Prostate gland (tissue), 2 donors: ENCODE results near the gene LIPC. TPM values are rescaled to one million over a fixed set of nuclear protein-coding genes. Genes with fewer than 3 reads are reported as not detected.

Experiments used
- DNase-seq: peaks from one replicate; pipeline ENCODE4 v3.0.0-alpha.2; 2019; ENCODE audit warnings: low spot score
- H3K27ac ChIP-seq, 2 donors: fragments of 200-600 bp; sonication (generic); 2 replicates each; pipeline ENCODE4 v1.5.1; 2017 to 2019
- H3K27me3 ChIP-seq: fragments of 200-600 bp; sonication (generic); replicated peaks from 2 replicates; pipeline ENCODE4 v1.5.1; 2019; ENCODE audit not compliant: insufficient read depth
- H3K36me3 ChIP-seq, 2 donors: fragments of 200-600 bp; sonication (generic); 1 replicate in 1 of 2; 2 replicates in 1 of 2; pipeline versions ENCODE4 v1.5.1 to v1.8.1; 2017 to 2019
- H3K4me1 ChIP-seq: fragments of 200-600 bp; sonication (generic); replicated peaks from 2 replicates; pipeline ENCODE4 v1.5.1; 2019
- H3K4me3 ChIP-seq, 2 donors: fragments of 200-600 bp; sonication (generic); 2 replicates each; pipeline ENCODE4 v1.5.1; 2017 to 2019
- H3K9me3 ChIP-seq: fragments of 200-600 bp; sonication (generic); 2 replicates; pipeline ENCODE4 v1.5.1; 2017
- POLR2A ChIP-seq: fragments of 450-650 bp; IDR thresholded peaks from one replicate; pipeline ENCODE4 v1.6.1; 2016; ENCODE audit warnings: antibody characterized with exemption, mild to moderate bottlenecking
- POLR2AphosphoS5 ChIP-seq: sonication (generic); formaldehyde crosslinking; IDR thresholded peaks from one replicate; pipeline ENCODE4 v1.6.1; 2017; ENCODE audit warnings: antibody characterized with exemption
- WGBS: methylation state at CpG from one replicate; pipeline ENCODE4 v1.1.5; 2018; 5-methylcytosine and 5-hydroxymethylcytosine counted together
- intact Hi-C: fragments of 100-400 bp; cut with DNase I; formaldehyde crosslinking; loops from one replicate; pipeline ENCODE4 v1.14.2; 2022
- total RNA-seq, 2 donors: library from RNA; depleted of rRNA; stranded (reverse); fragments of >200 nt; gene quantifications; one replicate each; pipeline ENCODE4 v1.1.0, GENCODE V29; 2016
- TF ChIP-seq, protein P1 (sequence below), 4 experiments: fragments of 200-600 bp in 2 of 4; fragments of 450-650 bp in 2 of 4; sonication (generic) in 2 of 4; IDR thresholded peaks; 1 replicate in 3 of 4; 2 replicates in 1 of 4; pipeline ENCODE4 v1.5.1; 2016 to 2019; ENCODE audit warnings: antibody characterized with exemption in 4 of 4, mild to moderate bottlenecking in 2 of 4, moderate library complexity in 2 of 4

The LIPC gene
- total RNA-seq, 2 donors from 2014 or later: 0.14 TPM; not detected in 1

DNA sequence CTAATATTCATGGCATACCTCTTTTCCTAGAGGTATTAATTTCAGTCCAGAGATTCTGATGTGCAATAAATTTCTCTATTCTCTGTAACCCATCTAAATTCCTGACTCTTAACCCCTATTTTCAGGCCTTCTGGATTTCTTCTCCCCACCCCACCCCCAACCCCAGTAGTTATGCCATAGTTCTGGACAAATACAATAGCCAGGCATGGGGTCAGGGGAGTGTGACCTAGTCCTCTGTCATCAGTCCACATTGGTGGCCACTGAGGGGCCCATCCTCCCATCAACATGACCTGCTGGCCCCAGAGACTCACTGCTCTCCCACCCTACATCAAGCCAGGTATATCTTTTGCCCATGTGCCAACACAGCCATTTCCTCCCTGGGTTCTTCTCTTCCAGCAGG, 3.8 kb upstream of the LIPC start:
- Histone ChIP-seq H3K4me1 (peaks cover 7% of the 10 kb centered on the region), H3K36me3 (no peaks in the 10 kb centered on the region), H3K4me3 (no peak overlapping the region), H3K27me3 (no peaks in the 10 kb centered on the region), H3K27ac (no peak overlapping the region), H3K9me3 (no peaks in the 10 kb centered on the region)
- DNase-seq: no peak
- intact Hi-C loops: no loop called here
- TF ChIP-seq, protein P1, sequence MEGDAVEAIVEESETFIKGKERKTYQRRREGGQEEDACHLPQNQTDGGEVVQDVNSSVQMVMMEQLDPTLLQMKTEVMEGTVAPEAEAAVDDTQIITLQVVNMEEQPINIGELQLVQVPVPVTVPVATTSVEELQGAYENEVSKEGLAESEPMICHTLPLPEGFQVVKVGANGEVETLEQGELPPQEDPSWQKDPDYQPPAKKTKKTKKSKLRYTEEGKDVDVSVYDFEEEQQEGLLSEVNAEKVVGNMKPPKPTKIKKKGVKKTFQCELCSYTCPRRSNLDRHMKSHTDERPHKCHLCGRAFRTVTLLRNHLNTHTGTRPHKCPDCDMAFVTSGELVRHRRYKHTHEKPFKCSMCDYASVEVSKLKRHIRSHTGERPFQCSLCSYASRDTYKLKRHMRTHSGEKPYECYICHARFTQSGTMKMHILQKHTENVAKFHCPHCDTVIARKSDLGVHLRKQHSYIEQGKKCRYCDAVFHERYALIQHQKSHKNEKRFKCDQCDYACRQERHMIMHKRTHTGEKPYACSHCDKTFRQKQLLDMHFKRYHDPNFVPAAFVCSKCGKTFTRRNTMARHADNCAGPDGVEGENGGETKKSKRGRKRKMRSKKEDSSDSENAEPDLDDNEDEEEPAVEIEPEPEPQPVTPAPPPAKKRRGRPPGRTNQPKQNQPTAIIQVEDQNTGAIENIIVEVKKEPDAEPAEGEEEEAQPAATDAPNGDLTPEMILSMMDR (IDR thresholded peaks at IDR 0.05): no peak

DNA sequence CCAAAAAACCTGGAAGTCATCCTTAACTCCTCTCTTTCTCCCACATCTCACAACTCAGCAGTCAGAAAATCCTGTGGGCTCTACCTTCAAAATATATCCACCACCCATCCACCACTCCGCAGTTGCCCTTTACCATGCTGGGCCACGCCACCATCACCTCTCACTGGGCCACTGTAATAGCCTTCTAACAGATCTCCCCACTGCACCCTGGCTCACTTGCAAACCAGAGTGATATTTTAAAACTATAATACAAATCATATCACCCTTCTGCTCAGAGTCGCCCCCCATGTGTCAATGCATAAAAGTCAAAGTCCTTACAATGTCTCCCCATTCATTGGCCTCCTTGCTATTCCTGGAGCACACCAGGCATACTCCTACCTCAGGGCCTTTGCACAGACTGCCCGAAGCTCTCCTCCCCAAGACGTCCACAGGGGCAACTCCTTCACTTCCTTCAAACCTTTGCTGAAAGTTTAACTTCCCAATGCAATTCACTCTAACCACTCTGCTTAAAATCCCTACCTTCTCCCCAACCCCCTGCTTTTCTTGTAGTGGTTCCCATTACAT, 1.5 kb upstream of the LIPC start:
- intact Hi-C loops: no loop called here

DNA sequence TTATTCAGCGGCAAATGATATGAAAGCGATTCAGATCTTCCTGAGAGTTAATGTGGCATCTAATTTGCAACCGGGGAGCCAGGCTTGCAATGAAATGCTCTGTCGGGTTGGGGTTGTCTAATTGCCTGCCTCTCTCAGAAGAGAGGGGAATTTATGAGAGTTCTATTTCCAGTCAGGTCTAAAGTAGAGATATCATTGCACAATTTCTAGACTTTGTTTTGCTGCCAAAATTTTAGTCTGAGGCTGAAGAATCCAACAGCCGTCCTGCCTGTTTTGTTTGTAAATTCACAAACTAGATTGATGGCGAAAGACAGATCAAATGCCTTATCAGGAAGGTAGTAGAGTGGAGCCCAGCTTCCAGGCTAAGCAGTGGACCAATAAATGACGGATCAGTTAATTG, 610 bp downstream of the LIPC start:
- Histone ChIP-seq H3K9me3 (no peaks in the 10 kb centered on the region), H3K36me3 (no peaks in the 10 kb centered on the region), H3K4me3 (no peak overlapping the region), H3K4me1 (no peaks in the 10 kb centered on the region), H3K27me3 (no peaks in the 10 kb centered on the region), H3K27ac (peak overlapping the region in 1 of 2 donors; percentile 37)
- intact Hi-C loops: no loop called here
- no peak for DNase-seq
- TF ChIP-seq POLR2AphosphoS5 (peak; percentile 23), POLR2A (no peak)
- 33% methylated on average over 7 of the region's 7 CpGs for WGBS

More for the DNA sequence above, 1.5 kb upstream of the LIPC start:
- no peak overlapping the region for H3K27ac ChIP-seq
- WGBS: 97% methylated on average over 5 of the region's 5 CpGs
- peaks cover 7% of the 10 kb centered on the region for H3K4me1 ChIP-seq
- H3K9me3 ChIP-seq: no peaks in the 10 kb centered on the region
- no peaks in the 10 kb centered on the region for H3K27me3 ChIP-seq
- TF ChIP-seq POLR2A: no peak
- no peak for TF ChIP-seq POLR2AphosphoS5
- TF ChIP-seq, protein P1 (IDR thresholded peaks at IDR 0.05): no peak
- H3K36me3 ChIP-seq: no peaks in the 10 kb centered on the region
- DNase-seq: no peak
- H3K4me3 ChIP-seq: no peak overlapping the region

DNA sequence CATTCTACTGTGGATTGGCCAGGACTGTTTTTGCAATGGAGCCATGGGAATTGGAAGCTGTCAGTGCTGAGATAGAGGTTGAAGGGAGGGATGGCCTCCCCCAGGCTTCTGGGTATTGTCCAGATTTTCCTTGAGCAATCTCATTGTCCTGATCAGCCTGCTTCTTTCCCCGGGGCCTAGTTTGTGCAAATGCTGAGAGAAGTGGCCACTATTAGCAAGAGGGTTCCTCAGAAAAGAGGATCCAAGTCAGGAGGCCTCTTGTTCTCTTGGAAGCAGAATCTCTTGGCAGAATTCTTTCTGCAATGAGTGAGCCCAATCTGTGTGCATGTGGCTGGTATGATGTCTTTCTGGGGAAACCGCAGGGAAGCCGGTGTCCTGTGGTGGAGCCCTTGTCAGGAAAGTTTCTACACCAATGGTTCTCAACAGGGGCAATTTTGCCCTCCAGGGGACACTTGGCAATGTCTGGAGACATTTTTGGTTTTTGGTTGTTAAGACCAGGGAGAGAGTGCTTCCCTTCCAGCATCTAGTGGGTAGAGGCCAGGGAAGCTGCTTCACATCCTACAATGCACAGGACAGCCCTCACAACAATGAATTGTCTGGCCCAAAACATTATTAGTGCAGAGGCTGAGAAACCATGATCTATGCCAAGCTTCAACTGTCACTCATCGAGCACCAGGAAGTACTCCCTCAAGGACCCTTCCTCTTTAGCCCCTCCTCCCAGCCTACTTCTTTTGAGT, 2.0 kb downstream of the LIPC start:
- no peaks in the 10 kb centered on the region for H3K4me1 ChIP-seq
- H3K4me3 ChIP-seq: no peak overlapping the region
- no peak overlapping the region for H3K27ac ChIP-seq
- TF ChIP-seq POLR2A (no peak), POLR2AphosphoS5 (no peak)
- TF ChIP-seq, protein P1 (IDR thresholded peaks at IDR 0.05): no peak
- H3K9me3 ChIP-seq: no peaks in the 10 kb centered on the region
- no peaks in the 10 kb centered on the region for H3K36me3 ChIP-seq
- intact Hi-C loops: no loop called here
- no peaks in the 10 kb centered on the region for H3K27me3 ChIP-seq
- WGBS: 89% methylated on average over 4 of the region's 4 CpGs
- DNase-seq: no peak

DNA sequence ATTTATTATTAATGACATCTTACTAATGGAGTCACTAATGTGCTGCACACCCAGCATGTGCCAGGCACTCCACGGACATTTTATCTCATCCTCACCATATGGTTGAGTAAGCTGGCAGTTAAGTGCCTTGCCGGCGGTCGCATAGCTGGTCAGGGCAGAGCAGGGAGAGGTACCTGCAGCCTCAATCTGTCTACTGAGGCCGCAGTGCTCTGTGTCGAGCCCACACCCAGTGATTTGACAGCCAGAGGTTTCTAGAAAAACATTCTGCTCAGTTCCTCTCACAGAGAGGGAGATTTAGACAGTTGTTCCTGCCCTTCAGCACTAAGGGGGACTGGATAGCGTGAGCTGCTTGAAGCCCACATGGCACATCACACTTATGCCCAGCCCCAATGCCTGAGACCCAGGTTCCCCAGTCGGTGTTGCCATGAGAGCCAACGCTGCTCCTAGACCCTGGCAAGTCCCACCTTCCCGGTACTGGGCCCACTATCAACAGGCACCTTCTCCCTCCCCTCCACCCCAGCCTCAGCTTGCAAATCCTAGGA, 2.6 kb downstream of the LIPC start:
- Histone ChIP-seq H3K9me3 (no peaks in the 10 kb centered on the region), H3K27me3 (no peaks in the 10 kb centered on the region), H3K4me1 (no peaks in the 10 kb centered on the region), H3K4me3 (no peak overlapping the region), H3K36me3 (no peaks in the 10 kb centered on the region), H3K27ac (no peak overlapping the region)
- DNase-seq: no peak
- TF ChIP-seq POLR2A: no peak
- TF ChIP-seq, protein P1 (IDR thresholded peaks at IDR 0.05): no peak
- TF ChIP-seq POLR2AphosphoS5: no peak
- 86% methylated on average over 10 of the region's 10 CpGs for WGBS
- intact Hi-C loops: no loop called here
